ACC112 (cell line): ENCODE data around the gene SUDS3.
"Not testable (repeated sequence)": the region's sequence is repeated elsewhere in the genome, so short reads cannot be mapped to it uniquely, and the experiment has no call there.

ENCODE experiments used
- H2AFZ ChIP-seq: fragments of 200-600 bp; sonication (generic); one replicate; pipeline ENCODE4 v1.6.0; 2017; ENCODE audit warnings: antibody characterized with exemption, low read length; ENCODE audit not compliant: unreplicated experiment
- H3K27ac ChIP-seq: fragments of 200-600 bp; sonication (generic); 2 replicates; pipeline ENCODE4 v1.5.1; 2014; ENCODE audit warnings: low read depth, mild to moderate bottlenecking, antibody characterized with exemption, low read length, moderate library complexity
- H3K27me3 ChIP-seq: fragments of 200-600 bp; sonication (generic); 2 replicates; pipeline ENCODE4 v1.6.1; 2014; ENCODE audit warnings: mild to moderate bottlenecking, antibody characterized with exemption, low read length, moderate library complexity, mixed read lengths; ENCODE audit not compliant: insufficient read depth
- H3K36me3 ChIP-seq: fragments of 200-600 bp; sonication (generic); 2 replicates; pipeline ENCODE4 v1.6.1; 2016; ENCODE audit warnings: mild to moderate bottlenecking, antibody characterized with exemption, low read length, moderate library complexity, mixed read lengths; ENCODE audit not compliant: insufficient read depth
- H3K4me1 ChIP-seq: fragments of 200-600 bp; sonication (generic); one replicate; pipeline ENCODE4 v1.6.1; 2016; ENCODE audit warnings: low read length, mixed read lengths; ENCODE audit not compliant: insufficient read depth, unreplicated experiment, control insufficient read depth
- H3K4me3 ChIP-seq: fragments of 200-600 bp; sonication (generic); 2 replicates; pipeline ENCODE4 v1.5.1; 2014; ENCODE audit warnings: mild to moderate bottlenecking, low read depth, low read length
- H3K79me2 ChIP-seq: fragments of 200-600 bp; sonication (generic); one replicate; pipeline ENCODE4 v1.6.0; 2016; ENCODE audit warnings: low read length; ENCODE audit not compliant: control insufficient read depth, unreplicated experiment, insufficient read depth

Gene SUDS3

GRCh38 chr12:118397708-118398440 is 21.5 kb downstream of the SUDS3 start:
- no peaks in the 10 kb centered on the region for H3K79me2 ChIP-seq
- peaks cover 7% of the 10 kb centered on the region for H3K4me1 ChIP-seq
- no peak overlapping the region for H3K4me3 ChIP-seq
- H3K36me3 ChIP-seq, result peaks cover 6% of the 10 kb centered on the region; the same call in 1 of the 2 replicates
- no peak overlapping the region for H2AFZ ChIP-seq
- no peaks in the 10 kb centered on the region for H3K27me3 ChIP-seq
- H3K27ac ChIP-seq, result no peak overlapping the region

GRCh38 chr12:118398524-118398923 is 22.2 kb downstream of the SUDS3 start:
- Histone ChIP-seq H3K27me3 (no peaks in the 10 kb centered on the region), H3K36me3 (peaks cover 6% of the 10 kb centered on the region; the same call in 1 of the 2 replicates), H3K4me3 (no peak overlapping the region), H3K27ac (no peak overlapping the region), H3K79me2 (no peaks in the 10 kb centered on the region), H3K4me1 (peaks cover 7% of the 10 kb centered on the region), H2AFZ (no peak overlapping the region)

GRCh38 chr12:118398940-118399339 is 22.6 kb downstream of the SUDS3 start:
- Histone ChIP-seq H3K4me3 (no peak overlapping the region), H3K36me3 (peaks cover 6% of the 10 kb centered on the region; the same call in 1 of the 2 replicates), H3K27ac (no peak overlapping the region)

GRCh38 chr12:118402251-118402650 is 25.9 kb downstream of the SUDS3 start:
- Histone ChIP-seq H3K27ac (peak overlapping the region; percentile 62), H3K4me1 (peaks cover 7% of the 10 kb centered on the region), H3K36me3 (peaks cover 12% of the 10 kb centered on the region), H3K27me3 (no peaks in the 10 kb centered on the region), H2AFZ (no peak overlapping the region), H3K4me3 (no peak overlapping the region), H3K79me2 (no peaks in the 10 kb centered on the region)

More at GRCh38 chr12:118398940-118399339, 22.6 kb downstream of the SUDS3 start:
- no peaks in the 10 kb centered on the region for H3K79me2 ChIP-seq
- no peaks in the 10 kb centered on the region for H3K27me3 ChIP-seq
- peaks cover 7% of the 10 kb centered on the region for H3K4me1 ChIP-seq
- H2AFZ ChIP-seq, result no peak overlapping the region

- Histone ChIP-seq H3K36me3 (peaks cover 12% of the 10 kb centered on the region), H3K4me3 (no peak overlapping the region), H3K79me2 (no peaks in the 10 kb centered on the region), H3K27ac (no peak overlapping the region), H3K27me3 (no peaks in the 10 kb centered on the region), H3K4me1 (peaks cover 7% of the 10 kb centered on the region), H2AFZ (no peak overlapping the region)
Observed at GRCh38 chr12:118404876-118405521, 28.6 kb downstream of the SUDS3 start.

GRCh38 chr12:118408241-118408640 is 31.9 kb downstream of the SUDS3 start:
- H3K4me1 ChIP-seq, H3K27ac ChIP-seq, H3K27me3 ChIP-seq, H3K4me3 ChIP-seq, H2AFZ ChIP-seq, H3K79me2 ChIP-seq: not testable (repeated sequence)
- peaks cover 16% of the 10 kb centered on the region for H3K36me3 ChIP-seq

GRCh38 chr12:118409834-118410233 is 33.5 kb downstream of the SUDS3 start:
- H3K79me2 ChIP-seq, result no peaks in the 10 kb centered on the region
- no peaks in the 10 kb centered on the region for H3K4me1 ChIP-seq
- no peak overlapping the region for H3K4me3 ChIP-seq
- H3K36me3 ChIP-seq, result peaks cover 22% of the 10 kb centered on the region
- H3K27me3 ChIP-seq, result no peaks in the 10 kb centered on the region
- H2AFZ ChIP-seq, result no peak overlapping the region
- no peak overlapping the region for H3K27ac ChIP-seq

- Histone ChIP-seq H3K27ac (peak overlapping the region; percentile 22; the same call in 1 of the 2 replicates), H3K27me3 (no peaks in the 10 kb centered on the region), H3K79me2 (no peaks in the 10 kb centered on the region), H3K4me1 (peaks cover 16% of the 10 kb centered on the region), H2AFZ (no peak overlapping the region), H3K36me3 (peaks cover 20% of the 10 kb centered on the region; the same call in 1 of the 2 replicates), H3K4me3 (no peak overlapping the region)
Observed at GRCh38 chr12:118417942-118418341, 41.6 kb downstream of the SUDS3 start.

- peaks cover 20% of the 10 kb centered on the region; the same call in 1 of the 2 replicates for H3K36me3 ChIP-seq
- peaks cover 16% of the 10 kb centered on the region for H3K4me1 ChIP-seq
- H3K79me2 ChIP-seq, result no peaks in the 10 kb centered on the region
- H3K27ac ChIP-seq, result peak overlapping the region; percentile 22; the same call in 1 of the 2 replicates
- no peak overlapping the region for H3K4me3 ChIP-seq
- H2AFZ ChIP-seq, result no peak overlapping the region
- no peaks in the 10 kb centered on the region for H3K27me3 ChIP-seq
Observed at GRCh38 chr12:118418385-118419057, 42.2 kb downstream of the SUDS3 start.

GRCh38 chr12:118420673-118421072 is 44.3 kb downstream of the SUDS3 start:
- H3K4me3 ChIP-seq, result no peak overlapping the region
- H3K27me3 ChIP-seq, result no peaks in the 10 kb centered on the region
- H3K36me3 ChIP-seq, result peaks cover 8% of the 10 kb centered on the region; the same call in 1 of the 2 replicates
- no peak overlapping the region for H3K27ac ChIP-seq
- no peak overlapping the region for H2AFZ ChIP-seq
- H3K79me2 ChIP-seq, result no peaks in the 10 kb centered on the region
- peaks cover 16% of the 10 kb centered on the region for H3K4me1 ChIP-seq
